Fibroblast of the aortic adventitia (primary cell): ENCODE results near the gene WNT1. TPM values are rescaled to one million over a fixed set of nuclear protein-coding genes. Genes with fewer than 3 reads are reported as not detected.

ENCODE experiments used
- DNase-seq: peaks from one replicate; pipeline ENCODE4 v3.0.0-alpha.2; 2010; ENCODE audit warnings: low read depth
- H3K4me3 ChIP-seq: 2 replicates; pipeline ENCODE4 v1.5.1; 2011; ENCODE audit warnings: low read depth, mild to moderate bottlenecking, control low read depth, low read length, moderate library complexity
- total RNA-seq: library from RNA; depleted of rRNA; stranded (reverse); fragments of >200 nt; gene quantifications from 2 replicates; pipeline ENCODE4 v1.2.3, GENCODE V29; 2012; ENCODE audit warnings: low replicate concordance
- TF ChIP-seq, protein P1 (sequence below): IDR thresholded peaks from 2 replicates; pipeline ENCODE4 v1.5.1; 2011; ENCODE audit warnings: mild to moderate bottlenecking, low read length, control low read depth, inconsistent platforms; ENCODE audit not compliant: insufficient read depth

WNT1 gene
- not detected in 2 replicates for total RNA-seq

DNA sequence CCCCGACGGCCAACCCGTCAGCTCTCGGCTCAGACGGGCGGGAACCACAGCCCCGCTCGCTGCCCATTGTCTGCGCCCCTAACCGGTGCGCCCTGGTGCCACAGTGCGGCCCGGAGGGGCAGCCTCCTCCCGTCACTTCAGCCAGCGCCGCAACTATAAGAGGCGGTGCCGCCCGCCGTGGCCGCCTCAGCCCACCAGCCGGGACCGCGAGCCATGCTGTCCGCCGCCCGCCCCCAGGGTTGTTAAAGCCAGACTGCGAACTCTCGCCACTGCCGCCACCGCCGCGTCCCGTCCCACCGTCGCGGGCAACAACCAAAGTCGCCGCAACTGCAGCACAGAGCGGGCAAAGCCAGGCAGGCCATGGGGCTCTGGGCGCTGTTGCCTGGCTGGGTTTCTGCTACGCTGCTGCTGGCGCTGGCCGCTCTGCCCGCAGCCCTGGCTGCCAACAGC lies at the start of gene WNT1:
WNT1 (plus strand) TSS at position 32 of the 450 bp plus-strand sequence; CDS start at position 361, 329 bp downstream.
- DNase-seq = no peak
- TF ChIP-seq, protein P1, sequence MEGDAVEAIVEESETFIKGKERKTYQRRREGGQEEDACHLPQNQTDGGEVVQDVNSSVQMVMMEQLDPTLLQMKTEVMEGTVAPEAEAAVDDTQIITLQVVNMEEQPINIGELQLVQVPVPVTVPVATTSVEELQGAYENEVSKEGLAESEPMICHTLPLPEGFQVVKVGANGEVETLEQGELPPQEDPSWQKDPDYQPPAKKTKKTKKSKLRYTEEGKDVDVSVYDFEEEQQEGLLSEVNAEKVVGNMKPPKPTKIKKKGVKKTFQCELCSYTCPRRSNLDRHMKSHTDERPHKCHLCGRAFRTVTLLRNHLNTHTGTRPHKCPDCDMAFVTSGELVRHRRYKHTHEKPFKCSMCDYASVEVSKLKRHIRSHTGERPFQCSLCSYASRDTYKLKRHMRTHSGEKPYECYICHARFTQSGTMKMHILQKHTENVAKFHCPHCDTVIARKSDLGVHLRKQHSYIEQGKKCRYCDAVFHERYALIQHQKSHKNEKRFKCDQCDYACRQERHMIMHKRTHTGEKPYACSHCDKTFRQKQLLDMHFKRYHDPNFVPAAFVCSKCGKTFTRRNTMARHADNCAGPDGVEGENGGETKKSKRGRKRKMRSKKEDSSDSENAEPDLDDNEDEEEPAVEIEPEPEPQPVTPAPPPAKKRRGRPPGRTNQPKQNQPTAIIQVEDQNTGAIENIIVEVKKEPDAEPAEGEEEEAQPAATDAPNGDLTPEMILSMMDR = no peak
- peak within 1 kb of the TSS; percentile 22 for H3K4me3 ChIP-seq

DNA sequence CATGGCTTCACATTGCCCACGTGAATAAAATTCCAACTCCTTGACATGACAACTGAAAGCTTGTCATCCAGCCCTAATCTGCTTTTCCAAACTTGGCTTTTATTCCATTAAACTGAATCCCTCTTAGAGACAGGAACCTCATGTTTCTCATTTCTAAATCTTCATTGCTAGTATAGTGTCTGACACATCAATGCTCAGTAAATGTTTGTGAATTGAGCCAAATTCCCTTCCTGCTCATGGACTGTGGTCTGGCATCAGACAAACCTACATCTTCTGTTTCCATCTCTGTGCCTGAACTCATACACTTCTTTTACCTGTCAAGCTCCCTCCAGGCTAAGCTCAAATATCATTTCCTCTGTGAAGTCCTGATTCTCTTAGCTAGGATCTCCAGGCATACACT lies 48.6 kb upstream of the WNT1 start:
- DNase-seq = no peak
- no peak overlapping the region for H3K4me3 ChIP-seq
- TF ChIP-seq, protein P1 = no peak

DNA sequence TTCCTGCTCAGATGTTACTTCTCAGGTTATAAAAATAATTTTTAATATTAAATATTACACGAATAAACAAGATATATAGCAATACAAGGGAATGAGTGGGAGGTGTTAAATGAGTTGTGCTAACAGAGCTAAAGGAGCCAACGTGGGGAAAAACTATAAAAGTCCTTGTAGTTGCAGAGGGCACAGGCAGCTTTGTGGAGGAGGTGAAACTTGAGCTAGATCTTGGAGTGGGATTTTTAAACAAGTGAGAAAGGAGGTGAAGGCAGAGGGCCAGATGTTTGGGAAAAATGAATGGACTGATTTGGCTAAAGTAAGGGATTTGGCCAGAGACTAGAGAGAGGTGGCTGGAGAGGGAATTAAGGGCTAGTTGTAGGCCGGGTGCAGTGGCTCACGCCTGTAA lies 47.6 kb upstream of the WNT1 start:
- TF ChIP-seq, protein P1 = no peak
- H3K4me3 ChIP-seq = no peak overlapping the region
- DNase-seq = no peak

DNA sequence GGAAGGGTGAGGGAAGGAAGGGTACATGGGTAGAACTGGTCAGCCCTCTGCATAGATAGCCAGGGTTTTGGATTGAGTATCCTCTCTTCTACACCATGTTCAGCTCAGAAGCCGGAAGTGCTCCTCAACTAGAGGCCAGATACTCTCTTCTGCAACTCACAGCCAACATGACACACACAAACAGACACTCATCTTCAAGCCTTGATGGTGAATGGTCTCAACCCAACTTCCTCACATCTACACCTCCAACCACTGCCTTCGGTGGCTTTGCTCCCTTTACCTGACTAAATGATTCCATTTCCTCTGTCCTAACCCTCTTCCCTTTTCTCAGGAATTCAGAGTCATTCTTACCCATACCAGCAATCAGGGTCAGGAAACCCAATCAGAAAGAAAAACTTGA lies 45.2 kb upstream of the WNT1 start:
- H3K4me3 ChIP-seq = no peak overlapping the region
- TF ChIP-seq, protein P1 = no peak
- no peak for DNase-seq

DNA sequence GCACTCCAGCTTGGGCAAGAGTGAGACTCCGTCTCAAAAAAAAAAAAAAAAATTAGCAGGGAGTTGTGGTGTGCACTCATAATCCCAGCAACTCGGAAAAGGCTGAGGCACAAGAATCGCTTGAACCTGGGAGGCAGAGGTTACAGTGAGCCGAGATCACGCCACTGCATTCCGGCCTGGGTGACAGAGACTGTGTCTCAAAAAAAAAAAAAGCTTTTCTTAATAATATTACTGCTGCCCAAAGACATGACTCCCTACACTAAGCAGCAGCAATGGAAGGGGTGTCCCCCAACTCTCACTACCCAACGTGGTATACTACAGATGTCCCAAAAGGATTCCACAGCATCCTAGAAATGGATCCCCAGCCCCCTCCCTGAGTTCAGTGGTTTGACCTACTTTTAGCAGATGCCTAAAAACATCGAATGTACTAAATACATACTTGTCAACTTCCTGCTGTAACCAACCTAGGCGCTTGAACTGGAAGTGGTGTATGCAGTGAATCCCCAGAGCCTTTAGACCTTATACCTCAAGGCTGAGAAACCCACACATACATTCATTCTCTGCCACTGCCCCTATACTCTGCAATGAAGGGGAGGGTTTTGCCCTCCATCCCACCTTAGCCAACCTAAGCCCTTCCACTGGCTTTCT lies 44.3 kb upstream of the WNT1 start:
- TF ChIP-seq, protein P1 = no peak
- no peak for DNase-seq
- H3K4me3 ChIP-seq = no peak overlapping the region

DNA sequence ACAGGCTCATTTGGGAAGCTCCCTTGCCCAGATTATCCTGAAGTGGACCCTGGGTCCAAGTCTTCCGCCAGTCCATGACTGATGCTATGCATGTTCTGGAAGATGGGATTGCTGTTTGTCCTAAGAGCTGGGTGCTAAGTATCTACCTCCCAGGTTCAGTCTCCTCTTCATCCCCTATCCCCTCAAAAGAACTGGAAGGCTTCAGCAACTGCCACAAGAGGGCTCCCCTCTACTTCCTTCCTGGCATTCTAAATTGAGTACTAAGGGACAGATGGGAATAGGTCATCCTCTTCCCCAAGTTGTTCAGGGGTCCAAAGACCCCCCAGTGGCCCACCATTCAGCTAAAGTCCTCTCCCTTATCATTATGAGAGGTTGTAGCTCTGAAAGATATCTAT lies 43.8 kb upstream of the WNT1 start:
- no peak overlapping the region for H3K4me3 ChIP-seq
- TF ChIP-seq, protein P1 = peak; percentile 29
- DNase-seq = no peak
